HFFc6 (cell line): ENCODE measurements around the gene SUPT4H1. TPM values are rescaled to one million over a fixed set of nuclear protein-coding genes. Genes with fewer than 3 reads are reported as not detected.
A peak's percentile ranks its signal among the peaks of the same experiment; 100 is the strongest.

Experiments
- DNase-seq: peaks from one replicate; pipeline ENCODE4 v3.0.0-alpha.2; 2018
- H3K27ac Mint-ChIP-seq: 2 replicates; pipeline ENCODE4 v1.8.0; 2020; ENCODE audit warnings: mild to moderate bottlenecking, mixed read lengths
- H3K27me3 Mint-ChIP-seq: 2 replicates; pipeline ENCODE4 v1.8.0; 2021; ENCODE audit warnings: mild to moderate bottlenecking, moderate library complexity, mixed read lengths; ENCODE audit not compliant: insufficient read depth
- H3K36me3 Mint-ChIP-seq: 2 replicates; pipeline ENCODE4 v1.8.0; 2021; ENCODE audit warnings: low read depth, mixed read lengths
- H3K4me1 Mint-ChIP-seq: 2 replicates; pipeline ENCODE4 v1.8.0; 2020; ENCODE audit warnings: low read depth, mixed read lengths
- H3K4me3 Mint-ChIP-seq: 2 replicates; pipeline ENCODE4 v1.8.0; 2020; ENCODE audit warnings: mild to moderate bottlenecking, moderate library complexity, mixed read lengths
- H3K9me3 Mint-ChIP-seq: 2 replicates; pipeline ENCODE4 v1.8.0; 2020; ENCODE audit warnings: mild to moderate bottlenecking, mixed read lengths
- total RNA-seq, 6 experiments: library from RNA; stranded (reverse); fragmentation: NEBNext Ultra II Directional; extraction: Animal tissue kit (Norgen Biotek cat#: 25700); gene quantifications; 2 replicates in 1 of 6; 3 replicates in 5 of 6; pipeline ENCODE4 v1.2.3, GENCODE V29; 2021
- TF ChIP-seq, protein P1 (sequence below): fragments of 200-600 bp; sonication (generic); IDR thresholded peaks from 2 replicates; pipeline ENCODE4 v1.5.0; 2021; ENCODE audit warnings: antibody characterized with exemption, mild to moderate bottlenecking

The SUPT4H1 gene
- total RNA-seq, 6 experiments from 2014 or later, result 95.6 to 110 (median 105) TPM

DNA sequence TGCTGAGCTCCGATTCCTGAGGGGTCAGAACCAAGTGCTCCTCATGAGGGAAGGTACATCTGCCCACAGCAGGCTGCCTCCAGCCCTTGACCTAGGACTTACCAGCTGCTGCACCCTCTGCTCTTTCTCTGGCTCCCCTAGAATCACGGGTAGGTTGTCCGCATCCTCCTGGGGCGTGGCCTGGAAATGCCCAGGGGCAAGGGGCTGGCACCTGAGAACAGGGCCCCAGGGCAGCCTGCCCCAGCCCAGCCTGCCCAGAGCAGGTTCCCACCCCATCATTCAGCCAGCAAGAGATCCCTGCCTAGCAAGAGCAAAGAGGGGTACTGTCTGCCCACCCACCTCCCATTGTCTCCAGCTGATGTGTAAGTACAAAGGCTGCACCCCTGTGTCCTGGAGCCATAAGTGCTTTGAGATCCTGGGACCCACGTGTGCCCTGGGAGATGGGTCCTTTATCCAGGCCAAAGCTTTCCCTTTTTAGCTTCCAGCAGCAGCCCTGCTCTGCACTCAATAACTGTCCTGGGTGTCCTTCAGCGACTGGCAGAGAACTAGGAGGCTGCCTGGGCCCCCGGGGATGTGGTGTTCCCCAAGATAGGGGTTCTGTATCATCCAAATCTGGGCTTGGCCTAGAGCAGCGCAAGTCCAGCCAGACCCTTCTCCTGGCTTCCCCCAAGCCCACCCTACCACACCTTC, 28.5 kb downstream of the SUPT4H1 start:
- H3K4me3 Mint-ChIP-seq, result peak overlapping the region; percentile 65

DNA sequence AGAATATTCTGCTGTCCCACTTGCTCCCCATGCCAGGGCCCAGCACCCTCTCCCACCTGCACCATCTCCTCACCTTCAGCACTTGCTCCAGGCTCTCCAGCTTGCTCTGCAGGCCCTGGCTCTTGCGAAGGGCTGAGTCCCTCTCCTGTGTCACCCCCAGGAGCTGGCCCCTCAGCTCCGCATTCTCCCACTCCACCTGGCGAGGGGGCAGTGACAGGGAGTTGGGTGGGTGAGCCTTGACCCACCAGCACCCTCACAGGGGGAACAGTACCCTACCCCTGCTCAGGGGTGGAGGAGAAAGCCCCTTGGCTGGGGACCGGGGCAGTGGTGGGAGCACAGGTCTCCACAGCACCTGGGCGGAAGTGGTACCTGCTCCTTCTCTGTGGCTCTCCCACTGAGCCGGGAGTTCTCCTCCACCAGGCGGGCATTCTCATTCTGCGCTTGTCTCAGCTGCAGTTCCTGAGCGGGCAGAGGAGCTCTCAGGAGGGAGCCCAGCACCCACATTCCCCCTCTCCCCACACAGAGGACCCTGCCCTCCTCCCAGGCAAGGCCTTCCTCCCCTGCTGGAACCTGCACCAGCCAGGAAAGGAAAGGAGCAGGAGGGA, 29.3 kb downstream of the SUPT4H1 start:
- H3K4me3 Mint-ChIP-seq, result no peak overlapping the region
- no peak for DNase-seq

More for the DNA sequence above, 28.5 kb downstream of the SUPT4H1 start:
- H3K27ac Mint-ChIP-seq, result no peak overlapping the region
- TF ChIP-seq, protein P1, sequence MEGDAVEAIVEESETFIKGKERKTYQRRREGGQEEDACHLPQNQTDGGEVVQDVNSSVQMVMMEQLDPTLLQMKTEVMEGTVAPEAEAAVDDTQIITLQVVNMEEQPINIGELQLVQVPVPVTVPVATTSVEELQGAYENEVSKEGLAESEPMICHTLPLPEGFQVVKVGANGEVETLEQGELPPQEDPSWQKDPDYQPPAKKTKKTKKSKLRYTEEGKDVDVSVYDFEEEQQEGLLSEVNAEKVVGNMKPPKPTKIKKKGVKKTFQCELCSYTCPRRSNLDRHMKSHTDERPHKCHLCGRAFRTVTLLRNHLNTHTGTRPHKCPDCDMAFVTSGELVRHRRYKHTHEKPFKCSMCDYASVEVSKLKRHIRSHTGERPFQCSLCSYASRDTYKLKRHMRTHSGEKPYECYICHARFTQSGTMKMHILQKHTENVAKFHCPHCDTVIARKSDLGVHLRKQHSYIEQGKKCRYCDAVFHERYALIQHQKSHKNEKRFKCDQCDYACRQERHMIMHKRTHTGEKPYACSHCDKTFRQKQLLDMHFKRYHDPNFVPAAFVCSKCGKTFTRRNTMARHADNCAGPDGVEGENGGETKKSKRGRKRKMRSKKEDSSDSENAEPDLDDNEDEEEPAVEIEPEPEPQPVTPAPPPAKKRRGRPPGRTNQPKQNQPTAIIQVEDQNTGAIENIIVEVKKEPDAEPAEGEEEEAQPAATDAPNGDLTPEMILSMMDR, result no peak
- peaks cover 24% of the 10 kb centered on the region for H3K27me3 Mint-ChIP-seq
- no peaks in the 10 kb centered on the region for H3K9me3 Mint-ChIP-seq
- no peaks in the 10 kb centered on the region for H3K4me1 Mint-ChIP-seq
- DNase-seq, result no peak
- H3K36me3 Mint-ChIP-seq, result no peaks in the 10 kb centered on the region

DNA sequence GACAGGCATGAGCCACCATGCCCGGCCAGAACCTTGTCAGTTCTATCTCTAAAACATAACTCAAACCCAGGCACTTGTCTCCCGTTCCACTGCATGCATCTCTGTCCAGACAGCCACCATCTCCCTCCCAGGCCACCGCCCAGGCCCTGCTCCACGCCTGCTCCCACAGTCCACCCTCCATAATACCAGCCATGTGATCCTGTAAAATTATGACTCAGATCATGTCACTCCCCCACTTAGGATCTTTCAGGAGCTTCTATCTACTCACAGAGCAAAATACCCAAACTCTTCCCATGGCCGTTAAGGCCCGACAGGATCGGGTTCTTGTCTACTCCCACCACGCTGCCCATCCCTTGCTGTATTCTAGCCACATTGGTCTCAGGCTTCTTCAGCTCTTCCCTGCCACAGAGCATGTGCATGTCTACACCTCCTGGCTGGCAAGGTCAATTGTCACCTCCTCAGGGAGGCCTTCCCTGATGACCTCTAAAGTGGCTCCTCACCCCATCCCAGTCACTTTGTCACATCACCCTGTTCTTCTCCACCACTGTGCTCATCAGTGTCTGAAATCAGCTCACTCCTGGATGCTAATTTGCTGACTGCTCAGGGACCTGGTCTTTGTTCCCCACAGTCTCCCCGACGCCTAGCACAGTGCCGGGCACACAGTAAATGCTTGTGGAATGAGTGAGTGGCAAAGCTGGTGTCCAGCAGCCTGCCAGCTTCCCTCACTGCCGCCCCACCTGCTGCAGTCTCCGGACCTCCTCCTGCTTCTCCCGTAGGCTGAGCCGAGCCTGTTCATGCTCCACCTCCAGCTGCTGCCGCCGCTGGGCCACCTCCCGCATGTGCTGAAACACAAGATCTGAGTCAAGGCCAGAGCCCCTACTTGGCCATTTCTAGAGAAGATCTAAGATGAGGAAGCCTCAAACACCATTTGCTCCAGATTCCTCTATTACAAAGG, 30.2 kb downstream of the SUPT4H1 start:
- TF ChIP-seq, protein P1, result no peak
- no peak for DNase-seq
- Mint-ChIP-seq H3K27me3 (peaks cover 22% of the 10 kb centered on the region), H3K36me3 (no peaks in the 10 kb centered on the region), H3K27ac (no peak overlapping the region), H3K9me3 (no peaks in the 10 kb centered on the region), H3K4me1 (peaks cover 6% of the 10 kb centered on the region), H3K4me3 (no peak overlapping the region)

More for the DNA sequence above, 29.3 kb downstream of the SUPT4H1 start:
- TF ChIP-seq, protein P1, result no peak
- Mint-ChIP-seq H3K4me1 (peaks cover 1% of the 10 kb centered on the region), H3K9me3 (no peaks in the 10 kb centered on the region), H3K27ac (no peak overlapping the region), H3K27me3 (peaks cover 20% of the 10 kb centered on the region), H3K36me3 (no peaks in the 10 kb centered on the region)

DNA sequence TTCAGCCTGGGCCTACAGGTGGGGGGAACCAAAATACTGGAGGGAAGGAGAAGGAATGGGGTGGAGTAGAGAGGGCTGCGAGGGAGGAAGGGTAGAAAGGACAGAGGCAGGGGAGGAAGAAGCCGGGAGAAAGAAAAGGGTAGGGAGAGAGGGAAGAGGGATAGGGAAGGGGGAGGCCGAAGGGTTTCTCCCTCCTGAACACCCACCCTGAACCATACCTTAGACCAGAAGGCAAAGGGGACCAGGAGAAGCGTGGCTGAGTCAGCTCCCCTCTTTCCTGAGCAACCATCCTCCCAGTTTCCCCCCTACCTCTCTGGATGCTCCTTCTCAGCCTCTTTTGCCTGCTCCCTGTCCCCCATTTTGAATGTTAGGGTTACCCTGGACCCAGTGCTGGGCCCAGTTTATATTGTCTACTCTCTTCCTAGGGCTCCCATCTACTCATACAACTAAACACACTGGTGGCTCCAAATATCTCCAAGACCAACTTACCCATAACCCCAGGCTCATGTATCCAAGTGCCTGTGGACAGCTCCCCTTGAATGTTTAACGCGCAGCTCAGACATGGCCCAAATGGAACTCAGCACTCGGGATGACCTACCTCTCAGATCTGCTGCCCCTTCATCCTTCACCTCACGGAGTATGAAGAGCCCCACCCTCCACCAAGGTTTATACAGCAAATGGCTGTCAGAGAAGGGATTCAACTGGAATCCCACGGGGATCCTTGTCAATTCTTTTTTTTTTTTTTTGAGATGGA, 31.3 kb downstream of the SUPT4H1 start:
- no peak overlapping the region for H3K27ac Mint-ChIP-seq
- H3K4me1 Mint-ChIP-seq, result peaks cover 6% of the 10 kb centered on the region
- no peak overlapping the region for H3K4me3 Mint-ChIP-seq
- no peak for DNase-seq
- TF ChIP-seq, protein P1, result no peak
- H3K27me3 Mint-ChIP-seq, result peaks cover 20% of the 10 kb centered on the region
- H3K36me3 Mint-ChIP-seq, result no peaks in the 10 kb centered on the region
- no peaks in the 10 kb centered on the region for H3K9me3 Mint-ChIP-seq

DNA sequence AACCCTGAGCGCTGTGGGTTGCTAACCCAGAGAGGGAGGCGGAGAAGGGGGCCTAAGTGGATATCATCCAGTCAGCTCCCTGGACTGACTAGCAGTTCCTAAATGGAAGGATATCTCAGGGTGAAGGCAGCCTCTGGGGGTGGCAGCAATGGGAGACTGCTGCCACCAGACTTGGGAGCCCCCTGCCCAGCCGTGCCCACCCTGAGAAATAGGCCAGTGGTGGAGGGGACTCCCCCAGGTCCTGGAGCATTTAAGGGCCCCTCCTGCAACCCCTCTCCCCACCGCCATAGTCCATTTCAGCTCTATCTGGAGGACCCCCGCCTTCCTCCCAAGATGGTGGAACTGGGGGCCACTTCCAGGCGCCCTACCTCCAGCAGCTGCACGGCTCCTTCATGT, 31.8 kb downstream of the SUPT4H1 start:
- Mint-ChIP-seq H3K27ac (no peak overlapping the region), H3K4me3 (no peak overlapping the region), H3K36me3 (no peaks in the 10 kb centered on the region), H3K27me3 (peaks cover 16% of the 10 kb centered on the region), H3K9me3 (no peaks in the 10 kb centered on the region), H3K4me1 (peaks cover 6% of the 10 kb centered on the region)
- DNase-seq, result no peak
- TF ChIP-seq, protein P1, result no peak
